CD4-positive, alpha-beta T cell treated with Interferon gamma for 1 hour (primary cell): ENCODE results near the gene ATXN3.
"Not testable (repeated sequence)": the region's sequence is repeated elsewhere in the genome, so short reads cannot be mapped to it uniquely, and the experiment has no call there.

ENCODE experiments used
- DNase-seq: peaks from one replicate; pipeline ENCODE4 v3.0.0-alpha.2; 2020

The ATXN3 gene

DNA sequence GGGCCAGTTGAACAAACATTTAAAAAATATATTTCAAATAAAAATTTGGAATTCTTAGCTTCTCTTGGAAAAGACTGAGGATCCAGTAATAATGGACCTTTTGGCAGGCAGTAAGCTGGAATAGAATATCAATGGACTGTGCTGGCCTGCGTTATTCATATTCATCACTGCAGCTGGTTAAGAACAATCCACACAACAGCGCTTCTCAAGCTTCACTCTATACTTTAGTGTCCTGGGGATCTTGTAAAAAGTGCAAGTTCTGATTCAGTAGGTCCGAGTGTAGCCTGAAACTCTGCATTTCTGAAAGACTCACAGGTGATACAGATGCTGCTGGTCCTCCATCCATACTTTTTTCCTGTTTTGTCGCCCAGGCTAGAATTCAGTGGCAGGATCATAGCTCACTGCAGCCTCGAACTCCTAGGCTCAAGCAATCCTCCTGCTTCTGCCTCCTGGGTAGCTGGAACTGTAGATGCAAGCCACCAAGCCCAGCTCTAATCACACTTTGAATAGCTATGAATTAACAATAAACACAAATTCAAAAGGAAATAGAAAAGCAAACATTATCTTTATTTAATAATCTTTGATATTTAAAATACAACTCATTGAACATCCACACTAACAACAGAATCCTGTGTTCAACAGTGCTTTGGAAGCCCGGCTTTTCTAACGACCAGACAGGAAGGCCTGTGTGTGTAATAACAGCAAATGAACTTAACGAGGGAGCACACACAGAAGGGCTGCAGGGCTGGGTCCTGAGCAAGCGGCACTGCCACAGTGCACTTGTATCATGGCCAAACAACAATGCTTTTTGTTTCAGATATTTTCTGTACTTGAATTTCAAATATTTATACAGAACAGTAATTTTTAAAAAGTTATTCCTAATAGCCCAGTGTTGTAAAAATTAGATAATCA is 48.1 kb downstream of the ATXN3 start:
- DNase-seq: no peak

DNA sequence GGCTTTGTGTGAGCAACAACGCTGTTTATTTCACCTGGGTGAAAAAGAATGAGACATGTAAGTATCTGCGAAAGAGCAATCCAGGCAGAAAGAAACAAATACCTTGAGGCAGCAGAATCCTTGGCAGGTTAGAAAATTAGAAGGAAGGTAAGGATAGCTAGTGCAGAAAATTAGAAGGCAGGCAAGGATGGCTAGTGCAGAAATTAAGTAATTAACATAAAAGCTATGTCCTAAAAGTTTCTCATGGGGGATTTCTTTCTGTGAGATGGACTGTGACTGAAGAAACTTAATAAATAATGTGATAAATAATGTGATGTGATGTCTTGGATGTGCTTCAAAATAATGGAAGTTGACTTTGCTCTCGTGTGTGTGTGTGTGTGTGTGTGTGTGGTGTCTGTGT is 56.6 kb downstream of the ATXN3 start:
- no peak for DNase-seq

DNA sequence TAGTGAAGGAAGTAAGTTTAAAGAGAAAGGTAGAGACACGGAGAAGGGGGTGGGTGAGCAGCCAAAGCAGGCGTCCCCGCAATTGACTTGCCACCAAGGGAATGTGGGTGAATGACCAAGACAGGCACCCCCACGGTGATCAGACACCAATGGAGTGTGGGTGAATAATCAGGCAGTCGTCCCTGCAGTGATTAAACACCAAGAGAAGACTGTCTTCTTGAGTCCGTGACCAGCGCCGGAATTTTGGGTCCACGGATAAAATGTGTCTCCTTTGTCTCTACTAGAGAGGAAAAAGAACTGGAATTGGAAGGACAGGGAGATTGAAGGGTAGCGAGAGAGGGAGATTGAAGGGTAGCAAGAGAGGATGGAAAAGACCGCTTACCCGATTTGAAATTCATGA is 57.2 kb downstream of the ATXN3 start:
- DNase-seq: not testable (repeated sequence)

DNA sequence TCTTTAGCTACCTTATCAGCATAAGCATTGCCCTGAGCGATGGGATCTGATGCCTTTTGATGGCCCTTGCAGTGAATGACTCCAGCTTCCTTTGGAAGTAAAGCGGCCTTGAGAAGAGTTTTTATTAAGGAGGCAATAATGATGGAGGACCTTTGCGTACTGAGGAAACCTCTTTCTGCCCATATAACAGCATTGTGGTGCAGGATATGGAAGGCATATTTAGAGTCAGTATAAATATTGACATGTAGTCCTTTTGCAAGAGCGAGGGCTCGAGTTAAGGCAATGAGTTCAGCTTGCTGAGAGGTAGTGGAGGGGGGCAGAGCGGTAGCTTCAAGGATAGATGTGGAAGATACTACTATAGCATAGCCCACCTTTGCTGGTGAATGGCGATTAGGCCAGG is 60.5 kb downstream of the ATXN3 start:
- not testable (repeated sequence) for DNase-seq

DNA sequence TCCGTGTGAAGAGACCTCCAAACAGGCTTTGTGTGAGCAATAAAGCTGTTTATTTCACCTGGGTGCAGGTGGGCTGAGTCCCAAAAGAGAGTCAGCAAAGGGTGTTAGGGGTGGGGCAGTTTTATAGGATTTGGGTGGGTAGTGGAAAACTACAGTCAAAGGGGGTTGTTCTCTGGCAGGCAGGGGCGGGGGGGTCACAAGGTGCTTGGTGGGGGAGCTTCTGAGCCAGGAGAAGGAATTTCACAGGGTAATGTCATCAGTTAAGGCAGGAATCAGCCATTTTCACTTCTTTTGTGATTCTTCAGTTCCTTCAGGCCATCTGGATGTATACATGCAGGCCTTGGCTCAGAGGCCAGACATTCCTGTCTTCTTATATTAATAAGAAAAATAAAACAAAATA is 64.6 kb downstream of the ATXN3 start:
- DNase-seq: not testable (repeated sequence)

DNA sequence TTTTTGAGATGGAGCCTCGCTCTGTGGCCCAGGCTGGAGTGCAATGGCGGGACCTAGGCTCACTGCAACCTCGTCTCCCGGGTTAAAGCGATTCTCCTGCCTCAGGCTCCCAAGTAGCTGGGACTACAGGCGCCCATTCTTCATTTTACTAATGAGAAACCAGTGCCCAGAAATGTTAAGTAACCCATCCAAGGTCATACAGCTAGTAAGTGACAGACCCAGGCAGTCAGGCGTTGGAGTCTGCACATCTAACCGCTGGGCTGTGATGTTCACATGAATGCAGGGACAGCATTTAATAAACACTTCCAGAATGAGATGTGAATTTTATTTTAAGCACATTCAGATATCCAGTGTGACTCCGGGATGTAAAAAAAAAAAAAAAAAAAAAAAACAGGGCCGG is 65.2 kb downstream of the ATXN3 start:
- DNase-seq: no peak

DNA sequence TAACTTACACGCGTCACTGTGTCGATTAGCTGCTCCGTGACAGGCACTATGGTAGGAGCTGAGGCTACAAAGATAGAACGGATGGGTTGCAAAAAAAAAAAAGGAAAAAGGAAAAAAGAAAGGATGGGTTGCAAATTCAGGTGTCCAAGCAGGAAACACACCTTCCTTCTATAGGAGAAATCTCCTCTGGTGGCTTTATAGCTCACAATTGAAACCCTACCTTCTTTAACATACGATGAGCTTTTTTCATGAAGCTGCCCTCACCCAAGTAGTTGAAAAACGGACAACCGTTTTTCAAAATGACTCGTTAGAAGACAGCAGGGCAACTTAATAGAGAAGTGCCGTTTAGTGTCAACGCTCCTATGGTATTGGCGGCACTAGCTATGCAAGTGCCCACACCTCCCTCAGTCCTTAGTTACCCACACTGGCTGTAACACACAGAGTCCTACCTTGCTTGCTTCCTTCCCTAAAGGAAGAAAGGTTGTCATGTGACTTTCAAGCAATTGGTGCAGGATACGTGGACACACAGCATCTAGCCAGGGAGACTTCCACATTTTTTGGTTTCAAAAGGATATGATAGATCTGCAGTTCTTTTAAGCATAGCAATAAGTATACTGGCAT is 65.8 kb downstream of the ATXN3 start:
- DNase-seq: no peak

DNA sequence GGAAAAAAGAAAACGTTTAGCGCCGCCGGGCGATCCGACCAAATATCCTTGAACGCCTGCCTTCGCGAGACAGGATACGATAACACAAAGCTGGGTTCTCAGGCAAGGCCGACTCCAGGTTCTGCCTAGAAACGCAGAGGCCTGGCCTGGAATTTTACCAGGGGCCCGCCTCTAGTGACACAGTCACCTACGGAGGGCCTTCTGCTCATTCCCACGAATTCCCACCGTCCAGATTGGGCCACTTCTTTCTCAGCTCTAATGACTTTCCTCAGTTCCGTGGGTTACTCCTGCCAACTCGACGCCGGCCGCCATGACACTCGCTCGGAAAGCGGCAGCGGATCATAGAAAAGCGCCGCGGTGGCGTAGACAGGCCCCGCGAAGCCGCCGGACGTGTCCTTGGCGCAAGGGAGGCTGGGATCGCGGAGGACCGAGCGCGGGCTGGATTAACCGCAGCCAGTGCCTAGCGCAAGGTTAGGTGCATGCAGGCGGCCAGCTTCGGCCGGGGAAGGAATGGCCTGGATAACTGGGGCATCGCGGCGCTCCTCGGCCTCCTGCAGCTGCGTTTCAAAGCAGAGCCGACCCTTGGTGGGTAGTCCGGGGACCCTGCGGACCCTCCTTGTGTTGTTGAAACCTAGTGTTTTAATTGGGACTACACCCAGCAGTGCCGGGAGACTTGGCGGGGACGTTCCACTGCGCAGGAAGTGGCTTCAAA is 66.5 kb downstream of the ATXN3 start, which contains the start of gene TRIP11:
Gene TRIP11 (minus strand): TSS at position 341 of the 712 bp plus-strand sequence. CDS start 374 bp downstream, outside the sequence.
- peak; percentile 91 for DNase-seq

DNA sequence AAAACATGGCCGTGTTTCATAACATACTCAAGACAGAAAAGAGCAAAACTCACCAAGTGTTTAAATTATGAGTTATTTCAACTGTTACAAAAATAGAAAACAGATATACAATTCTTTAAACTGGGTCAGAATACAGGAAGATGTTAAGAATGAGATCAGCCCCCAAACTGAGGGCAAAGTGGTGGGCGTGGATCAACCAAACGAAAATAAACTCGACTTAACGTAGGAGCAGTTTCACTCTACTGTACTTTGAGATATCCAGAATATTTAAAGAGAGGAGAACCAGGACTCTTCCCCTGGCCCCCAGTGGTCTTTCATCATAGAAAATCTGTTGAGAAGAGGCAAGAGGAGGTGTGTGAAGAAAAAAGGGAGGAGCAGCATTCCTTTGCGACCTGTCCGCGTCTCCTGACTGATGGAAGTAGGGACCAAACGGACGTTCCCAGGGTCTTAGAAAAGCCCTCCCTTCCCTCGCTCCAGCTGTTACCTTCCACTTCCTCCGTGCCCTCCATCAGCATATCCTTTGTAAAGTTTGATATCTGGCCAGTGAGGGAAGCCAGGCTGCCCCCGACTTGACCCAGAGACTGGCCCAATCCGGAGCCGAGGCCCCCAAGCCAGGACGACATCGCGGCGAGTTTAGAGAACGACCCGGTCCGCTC is 67.2 kb downstream of the ATXN3 start:
- no peak for DNase-seq

DNA sequence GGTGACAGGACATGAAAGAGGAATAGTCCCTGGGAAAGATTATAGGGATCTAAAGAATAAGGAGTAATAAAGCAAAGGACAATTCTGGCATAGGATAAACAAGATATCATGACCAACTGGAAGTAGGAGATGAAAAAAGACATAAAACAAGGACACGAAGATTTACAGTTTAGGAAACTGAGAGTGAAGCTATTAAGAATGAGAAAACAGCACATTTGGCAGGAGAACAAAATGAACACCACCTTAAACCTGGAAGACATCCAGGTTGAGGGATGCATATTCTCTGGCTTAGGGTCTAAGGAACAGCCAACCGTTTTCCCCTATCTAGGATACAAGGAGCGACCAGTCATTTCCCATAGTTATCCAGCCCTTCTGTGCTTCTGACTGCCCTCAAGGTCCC is 68.4 kb downstream of the ATXN3 start:
- no peak for DNase-seq

DNA sequence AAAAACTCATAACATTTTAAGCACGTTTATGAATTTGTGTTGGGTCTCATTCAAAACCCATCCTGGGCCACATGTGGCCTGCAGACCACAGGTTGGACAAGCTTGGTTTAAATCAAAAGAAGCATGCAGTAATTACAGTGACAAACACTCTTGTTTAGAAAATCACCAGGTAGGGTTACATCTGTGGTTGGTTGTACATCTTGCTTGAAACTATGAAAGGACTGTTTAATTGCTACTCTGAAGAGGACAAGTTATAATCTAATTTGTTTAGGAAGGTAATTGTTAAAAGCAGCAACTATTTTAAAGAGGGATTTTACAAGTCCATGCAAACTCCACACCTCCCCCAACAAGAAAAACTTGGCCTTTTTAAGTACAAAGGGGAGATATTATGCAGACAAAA is 70.5 kb downstream of the ATXN3 start:
- DNase-seq: no peak

DNA sequence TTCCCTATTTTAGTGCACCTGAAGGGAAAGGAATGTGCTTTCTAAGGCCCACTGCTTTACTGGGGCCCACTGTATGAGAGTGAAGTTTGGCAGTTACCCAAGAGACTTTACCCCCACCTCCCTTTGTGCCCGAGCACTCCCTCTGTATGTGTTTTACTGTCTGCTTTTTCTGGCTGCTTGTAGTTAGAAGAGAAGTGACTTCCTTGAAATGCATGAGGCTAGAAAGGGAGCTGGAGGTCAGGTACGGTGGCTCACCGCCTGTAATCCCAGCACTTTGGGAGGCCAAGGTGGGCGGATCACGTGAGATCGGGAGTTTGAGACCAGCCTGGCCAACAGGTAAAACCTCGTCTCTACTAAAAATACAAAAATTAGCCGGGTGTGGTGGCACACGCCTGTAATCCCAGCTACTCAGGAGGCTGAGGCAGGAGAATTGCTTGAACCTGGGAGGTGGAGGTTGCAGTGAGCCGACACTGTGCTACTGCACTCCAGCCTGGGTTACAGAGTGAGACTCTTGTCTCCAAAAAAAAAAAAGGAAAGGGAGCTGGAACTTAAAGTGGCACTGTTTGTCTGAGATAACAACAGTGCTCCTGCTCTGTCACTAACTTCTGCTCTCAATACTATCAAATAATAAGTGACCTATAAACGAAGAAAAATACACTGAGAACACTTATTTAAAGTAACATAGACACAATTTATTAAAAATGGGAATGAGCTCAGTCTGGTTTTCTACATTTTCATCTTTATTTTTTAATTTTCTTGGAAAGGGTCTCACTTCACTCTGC is 72.3 kb downstream of the ATXN3 start:
- no peak for DNase-seq

DNA sequence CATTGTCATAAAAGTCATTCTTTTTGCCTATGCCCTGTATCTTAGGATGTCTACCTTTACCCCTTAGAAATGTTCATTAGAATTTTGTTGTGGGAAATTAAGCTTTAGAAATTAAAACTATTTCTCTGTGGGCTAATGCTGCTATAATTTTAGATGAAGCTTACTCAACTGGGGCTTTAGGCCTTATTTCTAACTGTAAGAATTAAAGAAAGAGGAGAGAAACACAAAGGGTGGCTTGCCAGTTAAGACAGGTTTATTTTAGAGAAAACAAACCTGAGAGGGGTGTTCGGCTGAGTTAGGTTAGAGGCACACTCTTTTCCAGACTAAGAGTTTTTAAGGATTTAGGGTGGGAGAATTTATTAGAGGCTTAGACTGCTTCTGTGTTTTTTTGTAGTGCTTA is 72.9 kb downstream of the ATXN3 start:
- no peak for DNase-seq

DNA sequence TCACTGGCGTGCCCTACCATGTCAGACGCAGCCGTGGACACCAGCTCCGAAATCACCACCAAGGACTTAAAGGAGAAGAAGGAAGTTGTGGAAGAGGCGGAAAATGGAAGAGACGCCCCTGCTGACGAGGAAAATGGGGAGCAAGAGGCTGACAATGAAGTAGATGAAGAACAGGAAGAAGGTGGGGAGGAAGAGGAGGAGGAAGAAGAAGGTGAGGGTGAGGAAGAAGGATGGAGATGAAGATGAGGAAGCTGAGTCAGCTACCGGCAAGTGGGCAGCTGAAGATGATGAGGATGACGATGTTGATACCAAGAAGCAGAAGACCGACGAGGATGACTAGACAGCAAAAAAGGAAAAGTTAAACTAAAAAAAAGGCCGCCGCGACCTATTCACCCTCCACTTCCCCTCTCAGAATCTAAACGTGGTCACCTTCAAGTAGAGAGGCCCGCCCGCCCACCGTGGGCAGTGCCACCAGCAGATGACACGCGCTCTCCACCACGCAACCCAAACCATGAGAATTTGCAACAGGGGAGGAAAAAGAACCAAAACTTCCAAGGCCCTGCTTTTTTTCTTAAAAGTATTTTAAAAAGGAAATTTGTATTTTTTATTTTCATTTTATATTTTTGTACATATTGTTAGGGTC is 79.7 kb downstream of the ATXN3 start:
- DNase-seq: no peak

DNA sequence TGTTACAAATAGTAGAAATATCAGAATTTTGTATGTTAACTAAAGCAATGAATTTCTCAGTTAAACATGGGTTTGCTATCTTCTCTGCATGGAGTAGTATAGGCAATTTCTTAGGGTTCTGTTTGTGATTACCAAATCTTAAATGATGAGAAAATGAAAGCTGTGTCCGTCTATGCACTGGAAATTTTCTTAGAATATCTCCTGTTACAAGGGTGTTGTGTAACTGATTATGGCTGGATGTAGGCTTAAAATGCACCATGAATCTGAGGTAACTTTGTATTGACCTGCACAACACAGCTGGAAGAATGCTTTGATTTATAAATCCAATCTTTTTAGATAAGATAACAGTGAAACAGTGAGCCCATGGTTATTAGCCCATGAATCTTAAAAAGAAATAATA is 84.3 kb downstream of the ATXN3 start:
- no peak for DNase-seq

DNA sequence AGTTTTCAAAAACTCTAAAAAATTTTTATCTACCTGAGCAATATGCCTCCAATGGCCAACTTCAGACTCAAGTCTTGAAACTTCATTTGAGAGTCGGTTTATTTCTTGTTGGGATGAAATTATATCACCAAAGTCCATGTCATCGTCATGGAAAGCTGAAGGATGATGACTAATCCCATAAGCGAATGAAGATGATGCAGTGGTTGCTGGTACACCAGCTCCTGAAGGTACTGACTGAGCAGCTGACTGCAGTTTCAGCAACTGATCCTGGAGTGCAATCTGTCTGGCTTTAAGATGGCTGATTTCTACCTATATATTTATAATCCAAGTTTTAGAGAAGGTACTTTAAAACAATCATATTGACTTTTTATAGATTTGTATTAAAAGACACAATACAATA is 84.9 kb downstream of the ATXN3 start:
- no peak for DNase-seq

DNA sequence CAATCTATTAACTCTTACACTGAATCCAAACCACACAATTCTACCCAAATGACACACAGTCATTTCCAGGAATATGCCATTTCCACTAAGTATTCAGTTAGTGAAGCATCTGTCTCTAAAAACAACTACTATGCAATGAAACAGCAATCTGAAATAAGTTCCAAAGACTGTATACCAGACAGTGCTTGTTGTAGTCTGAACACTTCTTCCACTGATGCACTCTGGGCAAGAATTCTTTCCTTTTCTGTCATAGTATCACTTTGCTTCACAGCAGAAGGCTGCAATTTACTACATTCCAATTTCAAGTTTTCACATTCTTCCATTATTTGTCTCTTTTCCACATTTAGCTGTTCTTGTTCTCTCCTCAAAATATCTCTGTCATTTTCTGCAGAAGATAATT is 92.3 kb downstream of the ATXN3 start:
- DNase-seq: no peak

DNA sequence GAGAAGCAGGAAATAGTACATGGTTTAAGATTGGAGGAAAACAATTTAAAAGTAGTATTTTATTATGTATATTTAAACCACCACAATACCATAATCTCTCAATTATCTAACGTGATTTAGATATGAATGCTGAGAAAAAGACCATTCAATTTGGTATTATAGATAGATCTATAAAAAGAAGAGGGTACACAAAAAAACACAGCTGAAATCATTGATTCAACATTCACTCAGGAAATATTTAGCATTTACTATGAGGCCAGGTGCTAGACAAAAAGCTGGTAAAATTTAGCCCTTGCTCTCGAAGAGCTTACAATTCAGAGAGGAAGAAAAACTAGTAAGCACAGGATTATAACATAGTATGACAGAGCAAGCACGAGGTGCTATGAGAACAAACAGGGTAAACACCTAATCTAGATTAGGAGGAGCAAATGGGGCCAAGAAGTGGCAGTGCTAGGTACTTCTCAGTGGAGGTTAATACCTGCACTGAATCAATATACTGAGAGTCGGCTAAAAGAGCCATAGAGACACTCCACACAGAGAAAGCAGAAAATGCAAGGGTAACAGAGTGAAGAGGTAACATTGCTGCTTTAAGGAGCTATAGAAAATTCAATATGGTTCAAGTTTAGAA is 94.1 kb downstream of the ATXN3 start:
- no peak for DNase-seq

DNA sequence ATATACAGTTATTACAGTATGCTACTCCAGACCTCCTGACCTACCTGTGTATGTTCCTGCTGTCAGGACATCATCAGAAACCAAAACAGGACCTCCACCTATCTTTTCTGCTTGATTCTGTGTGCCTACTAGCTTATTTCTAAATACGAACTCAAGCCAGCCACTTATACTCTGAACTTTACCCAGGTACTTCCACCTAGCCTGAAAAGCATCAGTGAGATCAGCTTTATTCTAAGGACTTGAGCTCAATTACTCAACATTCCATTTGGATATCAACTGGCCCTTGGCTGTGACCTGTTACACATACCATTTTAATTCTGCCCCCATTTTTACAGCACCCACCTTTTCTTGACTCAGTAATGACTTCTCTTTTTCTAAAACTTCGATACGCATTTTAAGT is 95.7 kb downstream of the ATXN3 start:
- DNase-seq: no peak

DNA sequence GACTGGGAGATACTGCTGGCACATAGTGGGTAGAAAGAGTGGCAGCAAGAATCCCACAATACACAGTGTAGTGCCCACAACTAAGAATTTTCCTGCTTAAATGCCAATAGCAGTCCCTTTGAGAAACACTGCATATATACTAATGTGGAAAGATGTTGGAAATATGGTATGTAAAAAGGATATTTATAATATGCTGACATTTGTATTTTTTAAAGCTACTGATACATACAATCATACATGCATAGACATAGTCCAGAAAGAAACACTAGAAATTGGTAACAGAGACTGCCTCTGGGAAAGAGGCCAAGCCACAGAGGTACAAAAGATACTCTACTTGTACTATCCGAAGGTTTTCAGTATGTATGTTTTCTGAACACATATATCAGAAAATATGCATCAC is 96.8 kb downstream of the ATXN3 start:
- DNase-seq: no peak
